ENCODE data around the gene COL4A2. TPM values are rescaled to one million over a fixed set of nuclear protein-coding genes. Genes with fewer than 3 reads are reported as not detected.

The COL4A2 gene
- total RNA-seq, 2 donors from 2014 or later, result 0.84 TPM; not detected in 1

GRCh38 chr13:110468986-110469495 lies 162.0 kb downstream of the COL4A2 start:
- no peaks in the 10 kb centered on the region for H3K36me3 Mint-ChIP-seq
- H3K9me3 Mint-ChIP-seq, result no peaks in the 10 kb centered on the region
- ATAC-seq, result no peak
- H3K27ac Mint-ChIP-seq, result no peak overlapping the region
- DNase-seq (ENCODE audit: low spot score in 2 of 2), result no peak

GRCh38 chr13:110469597-110469996 lies 162.5 kb downstream of the COL4A2 start:
- Mint-ChIP-seq H3K27ac (no peak overlapping the region), H3K9me3 (no peaks in the 10 kb centered on the region), H3K36me3 (no peaks in the 10 kb centered on the region)
- no peak for ATAC-seq
- no peak for DNase-seq (ENCODE audit: low spot score in 2 of 2)

GRCh38 chr13:110470272-110471009 lies 163.4 kb downstream of the COL4A2 start:
- H3K36me3 Mint-ChIP-seq, result no peaks in the 10 kb centered on the region
- ATAC-seq, result no peak

GRCh38 chr13:110471156-110471832 lies 164.2 kb downstream of the COL4A2 start:
- Mint-ChIP-seq H3K27ac (no peak overlapping the region), H3K9me3 (no peaks in the 10 kb centered on the region), H3K36me3 (no peaks in the 10 kb centered on the region)
- ATAC-seq (no peak), DNase-seq (ENCODE audit: low spot score in 2 of 2) (no peak)

More at GRCh38 chr13:110470272-110471009, 163.4 kb downstream of the COL4A2 start:
- DNase-seq (ENCODE audit: low spot score in 2 of 2), result no peak
- Mint-ChIP-seq H3K27ac (no peak overlapping the region), H3K9me3 (no peaks in the 10 kb centered on the region)

- H3K9me3 Mint-ChIP-seq, result no peaks in the 10 kb centered on the region
- H3K36me3 Mint-ChIP-seq, result no peaks in the 10 kb centered on the region
- DNase-seq (ENCODE audit: low spot score in 2 of 2) (no peak), ATAC-seq (peak; percentile 44 to 81)
- H3K27ac Mint-ChIP-seq, result no peak overlapping the region
Observed at GRCh38 chr13:110471833-110472162, 164.7 kb downstream of the COL4A2 start.

- ATAC-seq, result no peak
- no peaks in the 10 kb centered on the region for H3K9me3 Mint-ChIP-seq
- no peak overlapping the region for H3K27ac Mint-ChIP-seq
- no peak for DNase-seq (ENCODE audit: low spot score in 2 of 2)
- no peaks in the 10 kb centered on the region for H3K36me3 Mint-ChIP-seq
Observed at GRCh38 chr13:110472904-110473563, 165.9 kb downstream of the COL4A2 start.

GRCh38 chr13:110474713-110475112 lies 167.6 kb downstream of the COL4A2 start:
- H3K36me3 Mint-ChIP-seq, result no peaks in the 10 kb centered on the region
- DNase-seq (ENCODE audit: low spot score in 2 of 2), result no peak
- no peaks in the 10 kb centered on the region for H3K9me3 Mint-ChIP-seq
- no peak overlapping the region for H3K27ac Mint-ChIP-seq
- ATAC-seq, result no peak

GRCh38 chr13:110475117-110475516 lies 168.0 kb downstream of the COL4A2 start:
- Mint-ChIP-seq H3K36me3 (no peaks in the 10 kb centered on the region), H3K27ac (no peak overlapping the region), H3K9me3 (no peaks in the 10 kb centered on the region)
- no peak for ATAC-seq
- no peak for DNase-seq (ENCODE audit: low spot score in 2 of 2)

GRCh38 chr13:110475550-110476219 lies 168.6 kb downstream of the COL4A2 start:
- no peaks in the 10 kb centered on the region for H3K36me3 Mint-ChIP-seq
- ATAC-seq, result no peak

GRCh38 chr13:110476220-110476617 lies 169.1 kb downstream of the COL4A2 start:
- Mint-ChIP-seq H3K9me3 (no peaks in the 10 kb centered on the region), H3K27ac (no peak overlapping the region), H3K36me3 (no peaks in the 10 kb centered on the region)
- no peak for DNase-seq (ENCODE audit: low spot score in 2 of 2)
- no peak for ATAC-seq

More at GRCh38 chr13:110475550-110476219, 168.6 kb downstream of the COL4A2 start:
- Mint-ChIP-seq H3K9me3 (no peaks in the 10 kb centered on the region), H3K27ac (no peak overlapping the region)
- DNase-seq (ENCODE audit: low spot score in 2 of 2), result no peak

GRCh38 chr13:110477706-110478245 lies 170.7 kb downstream of the COL4A2 start:
- H3K36me3 Mint-ChIP-seq, result no peaks in the 10 kb centered on the region
- no peak for ATAC-seq
- no peaks in the 10 kb centered on the region for H3K9me3 Mint-ChIP-seq
- no peak for DNase-seq (ENCODE audit: low spot score in 2 of 2)
- H3K27ac Mint-ChIP-seq, result no peak overlapping the region

GRCh38 chr13:110478405-110479214 lies 171.5 kb downstream of the COL4A2 start:
- Mint-ChIP-seq H3K36me3 (no peaks in the 10 kb centered on the region), H3K9me3 (no peaks in the 10 kb centered on the region), H3K27ac (no peak overlapping the region)
- ATAC-seq, result no peak
- no peak for DNase-seq (ENCODE audit: low spot score in 2 of 2)

- no peak for DNase-seq (ENCODE audit: low spot score in 2 of 2)
- Mint-ChIP-seq H3K27ac (peak overlapping the region in 1 of 2 donors; percentile 36), H3K36me3 (no peaks in the 10 kb centered on the region), H3K9me3 (no peaks in the 10 kb centered on the region)
- ATAC-seq, result no peak
Observed at GRCh38 chr13:110479215-110479545, 172.1 kb downstream of the COL4A2 start.

- Mint-ChIP-seq H3K9me3 (no peaks in the 10 kb centered on the region), H3K36me3 (no peaks in the 10 kb centered on the region), H3K27ac (peak overlapping the region in 1 of 2 donors; percentile 36)
- no peak for ATAC-seq
- DNase-seq (ENCODE audit: low spot score in 2 of 2), result no peak
Observed at GRCh38 chr13:110479648-110480047, 172.6 kb downstream of the COL4A2 start.

- DNase-seq (ENCODE audit: low spot score in 2 of 2) (no peak), ATAC-seq (no peak)
- Mint-ChIP-seq H3K36me3 (no peaks in the 10 kb centered on the region), H3K9me3 (no peaks in the 10 kb centered on the region), H3K27ac (no peak overlapping the region)
Observed at GRCh38 chr13:110480161-110480560, 173.1 kb downstream of the COL4A2 start.

GRCh38 chr13:110483386-110483968 lies 176.4 kb downstream of the COL4A2 start:
- ATAC-seq (no peak), DNase-seq (ENCODE audit: low spot score in 2 of 2) (no peak)
- Mint-ChIP-seq H3K9me3 (no peaks in the 10 kb centered on the region), H3K36me3 (no peaks in the 10 kb centered on the region), H3K27ac (no peak overlapping the region)

Data from activated naive CD4-positive, alpha-beta T cell treated with anti-CD3 and anti-CD28 coated beads, Interleukin-2, amount 50 U/mL, for 72 hours (primary cell).